NCI-H2081 treated with DMSO at 0.1 percent for 48 hours (cell line): ENCODE results near the gene ATP6V1C2.
"Not testable (repeated sequence)": the region's sequence is repeated elsewhere in the genome, so short reads cannot be mapped to it uniquely, and the experiment has no call there.

Experiments
- DNase-seq: peaks from one replicate; lab custom pipeline; 2025; lab: John Stamatoyannopoulos, UW

Gene ATP6V1C2

GRCh38 chr2:10813163-10814138, 92.0 kb downstream of the ATP6V1C2 start:
- not testable (repeated sequence) for DNase-seq

GRCh38 chr2:10814142-10814541, 92.7 kb downstream of the ATP6V1C2 start:
- DNase-seq: no peak

GRCh38 chr2:10814571-10815331, 93.3 kb downstream of the ATP6V1C2 start:
- DNase-seq: no peak

- no peak for DNase-seq
These were observed 96.0 kb downstream of the ATP6V1C2 start for GRCh38 chr2:10817413-10817812.

GRCh38 chr2:10818305-10818704, 96.9 kb downstream of the ATP6V1C2 start:
- not testable (repeated sequence) for DNase-seq

GRCh38 chr2:10818984-10819383, 97.6 kb downstream of the ATP6V1C2 start:
- no peak for DNase-seq

- DNase-seq: no peak
These were observed 98.4 kb downstream of the ATP6V1C2 start for GRCh38 chr2:10819714-10820314.

- no peak for DNase-seq
These were observed 99.1 kb downstream of the ATP6V1C2 start for GRCh38 chr2:10820562-10820961.

- no peak for DNase-seq
These were observed 99.7 kb downstream of the ATP6V1C2 start for GRCh38 chr2:10820978-10821695.

GRCh38 chr2:10824191-10824590, 102.8 kb downstream of the ATP6V1C2 start:
- no peak for DNase-seq

GRCh38 chr2:10826026-10826425, 104.6 kb downstream of the ATP6V1C2 start:
- no peak for DNase-seq

- DNase-seq: no peak
These were observed 105.2 kb downstream of the ATP6V1C2 start for GRCh38 chr2:10826625-10827024.

GRCh38 chr2:10828346-10828745, 106.9 kb downstream of the ATP6V1C2 start:
- DNase-seq: no peak

GRCh38 chr2:10829299-10829698, 107.9 kb downstream of the ATP6V1C2 start:
- DNase-seq: no peak

- no peak for DNase-seq
These were observed 108.8 kb downstream of the ATP6V1C2 start for GRCh38 chr2:10830203-10830602.

- DNase-seq: no peak
These were observed 109.4 kb downstream of the ATP6V1C2 start for GRCh38 chr2:10830641-10831399.

- DNase-seq: no peak
These were observed 110.1 kb downstream of the ATP6V1C2 start for GRCh38 chr2:10831400-10831985.

- peak; percentile 48 for DNase-seq
These were observed 110.9 kb downstream of the ATP6V1C2 start for GRCh38 chr2:10832203-10832936.

- DNase-seq: no peak
These were observed 111.6 kb downstream of the ATP6V1C2 start for GRCh38 chr2:10833021-10833420.

- no peak for DNase-seq
These were observed 112.7 kb downstream of the ATP6V1C2 start for GRCh38 chr2:10834068-10834655.
